HL-60 (cell line): Measurements from ENCODE around the gene RFC4.
A peak's percentile ranks its signal among the peaks of the same experiment; 100 is the strongest.

Source experiments
- POLR2AphosphoS5 ChIP-seq: IDR thresholded peaks from 2 replicates; pipeline ENCODE4 v1.6.1; 2012; ENCODE audit warnings: low read depth
- TF ChIP-seq, protein P1 (sequence below): IDR thresholded peaks from one replicate; pipeline ENCODE4 v1.5.1; 2011; ENCODE audit warnings: low read length, control low read depth, inconsistent platforms; ENCODE audit not compliant: insufficient read depth

DNA sequence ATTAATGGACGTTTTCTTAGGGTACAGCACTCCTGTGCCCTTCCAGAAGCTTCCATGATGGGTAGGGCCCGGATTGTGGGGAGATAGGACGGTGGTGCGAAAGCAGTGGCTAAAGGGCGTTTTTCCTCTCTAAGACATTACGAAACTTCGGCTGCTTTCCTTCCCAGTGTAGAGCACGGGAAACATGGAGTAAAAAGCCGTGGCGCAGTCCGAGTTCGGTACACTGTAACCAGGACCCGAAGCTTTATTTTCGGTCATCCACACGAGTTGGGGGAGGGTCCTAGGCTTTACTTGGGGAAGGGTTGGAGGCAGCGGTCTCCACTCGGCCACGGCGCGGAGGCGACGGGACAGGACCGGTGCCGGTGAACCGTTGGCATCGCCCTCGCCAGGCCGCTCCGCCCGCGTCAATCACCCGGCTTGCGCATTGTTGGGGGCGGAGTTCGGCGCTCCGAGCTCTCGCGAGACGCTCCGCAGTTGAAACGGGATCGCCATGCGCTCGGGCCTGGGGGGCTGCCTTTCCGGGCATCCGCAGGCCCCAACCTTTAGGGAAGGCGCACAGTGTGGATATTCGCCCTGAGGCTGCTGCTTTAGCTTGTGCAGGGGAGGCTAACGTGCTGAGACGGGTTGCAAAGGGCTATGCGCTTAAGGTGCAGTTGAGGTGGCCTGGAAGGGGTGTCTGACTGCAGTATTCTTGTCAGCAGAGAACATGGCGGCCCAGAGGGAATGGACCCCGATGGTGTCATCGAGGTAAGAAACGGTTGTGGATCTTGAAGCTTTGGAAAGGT is 22.4 kb downstream of the RFC4 start:
- TF ChIP-seq, protein P1, sequence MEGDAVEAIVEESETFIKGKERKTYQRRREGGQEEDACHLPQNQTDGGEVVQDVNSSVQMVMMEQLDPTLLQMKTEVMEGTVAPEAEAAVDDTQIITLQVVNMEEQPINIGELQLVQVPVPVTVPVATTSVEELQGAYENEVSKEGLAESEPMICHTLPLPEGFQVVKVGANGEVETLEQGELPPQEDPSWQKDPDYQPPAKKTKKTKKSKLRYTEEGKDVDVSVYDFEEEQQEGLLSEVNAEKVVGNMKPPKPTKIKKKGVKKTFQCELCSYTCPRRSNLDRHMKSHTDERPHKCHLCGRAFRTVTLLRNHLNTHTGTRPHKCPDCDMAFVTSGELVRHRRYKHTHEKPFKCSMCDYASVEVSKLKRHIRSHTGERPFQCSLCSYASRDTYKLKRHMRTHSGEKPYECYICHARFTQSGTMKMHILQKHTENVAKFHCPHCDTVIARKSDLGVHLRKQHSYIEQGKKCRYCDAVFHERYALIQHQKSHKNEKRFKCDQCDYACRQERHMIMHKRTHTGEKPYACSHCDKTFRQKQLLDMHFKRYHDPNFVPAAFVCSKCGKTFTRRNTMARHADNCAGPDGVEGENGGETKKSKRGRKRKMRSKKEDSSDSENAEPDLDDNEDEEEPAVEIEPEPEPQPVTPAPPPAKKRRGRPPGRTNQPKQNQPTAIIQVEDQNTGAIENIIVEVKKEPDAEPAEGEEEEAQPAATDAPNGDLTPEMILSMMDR = no peak
- TF ChIP-seq POLR2AphosphoS5 = peak; percentile 25; the same call in 1 of the 2 replicates
